Hepatic stellate cell (primary cell): ENCODE measurements around the gene COMP.
"Not testable (repeated sequence)": the region's sequence is repeated elsewhere in the genome, so short reads cannot be mapped to it uniquely, and the experiment has no call there.

Source experiments
- DNase-seq: peaks from one replicate; pipeline ENCODE4 v3.0.0; 2011; ENCODE audit warnings: low spot score

Gene COMP

GRCh38 chr19:18745931-18746330, 45.2 kb downstream of the COMP start:
- DNase-seq, result no peak

DNA sequence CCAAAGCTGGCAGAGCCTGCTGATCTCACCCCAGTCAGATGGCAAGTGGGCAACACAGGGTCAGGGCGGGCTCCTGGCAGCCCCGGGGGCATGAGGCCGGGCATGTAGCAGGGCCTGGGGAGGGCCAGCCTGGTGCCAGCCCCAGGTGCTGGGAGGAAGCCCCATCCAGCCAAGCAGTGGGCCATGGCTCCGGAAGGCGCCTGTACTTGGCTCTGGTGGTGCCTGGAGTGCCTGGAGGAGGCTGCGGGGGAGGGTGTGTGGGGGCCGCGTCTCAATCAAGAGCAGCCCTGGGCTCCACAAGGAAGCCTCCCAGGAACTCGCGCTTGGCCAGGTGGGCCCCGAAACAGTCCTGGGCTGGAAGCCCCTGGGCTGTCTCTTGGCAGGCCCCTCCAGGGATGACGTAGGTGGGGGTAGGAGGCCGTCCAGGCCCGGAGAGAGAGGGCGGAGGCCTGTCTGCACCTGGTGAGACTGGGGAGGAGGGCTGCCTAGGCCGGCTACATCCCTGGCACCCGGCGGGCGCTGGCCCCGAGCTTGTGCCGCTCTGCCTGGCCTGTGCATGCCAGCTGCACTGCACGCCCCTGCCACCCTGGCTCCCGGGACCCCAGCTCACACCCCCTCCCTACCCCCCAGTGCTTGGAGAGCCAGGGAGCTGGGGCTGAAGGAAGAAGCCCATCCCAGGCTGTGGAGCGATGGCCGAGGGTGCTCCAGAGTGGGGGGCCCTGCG, 45.9 kb downstream of the COMP start:
- no peak for DNase-seq

GRCh38 chr19:18743784-18744418, 47.2 kb downstream of the COMP start:
- DNase-seq, result no peak

DNA sequence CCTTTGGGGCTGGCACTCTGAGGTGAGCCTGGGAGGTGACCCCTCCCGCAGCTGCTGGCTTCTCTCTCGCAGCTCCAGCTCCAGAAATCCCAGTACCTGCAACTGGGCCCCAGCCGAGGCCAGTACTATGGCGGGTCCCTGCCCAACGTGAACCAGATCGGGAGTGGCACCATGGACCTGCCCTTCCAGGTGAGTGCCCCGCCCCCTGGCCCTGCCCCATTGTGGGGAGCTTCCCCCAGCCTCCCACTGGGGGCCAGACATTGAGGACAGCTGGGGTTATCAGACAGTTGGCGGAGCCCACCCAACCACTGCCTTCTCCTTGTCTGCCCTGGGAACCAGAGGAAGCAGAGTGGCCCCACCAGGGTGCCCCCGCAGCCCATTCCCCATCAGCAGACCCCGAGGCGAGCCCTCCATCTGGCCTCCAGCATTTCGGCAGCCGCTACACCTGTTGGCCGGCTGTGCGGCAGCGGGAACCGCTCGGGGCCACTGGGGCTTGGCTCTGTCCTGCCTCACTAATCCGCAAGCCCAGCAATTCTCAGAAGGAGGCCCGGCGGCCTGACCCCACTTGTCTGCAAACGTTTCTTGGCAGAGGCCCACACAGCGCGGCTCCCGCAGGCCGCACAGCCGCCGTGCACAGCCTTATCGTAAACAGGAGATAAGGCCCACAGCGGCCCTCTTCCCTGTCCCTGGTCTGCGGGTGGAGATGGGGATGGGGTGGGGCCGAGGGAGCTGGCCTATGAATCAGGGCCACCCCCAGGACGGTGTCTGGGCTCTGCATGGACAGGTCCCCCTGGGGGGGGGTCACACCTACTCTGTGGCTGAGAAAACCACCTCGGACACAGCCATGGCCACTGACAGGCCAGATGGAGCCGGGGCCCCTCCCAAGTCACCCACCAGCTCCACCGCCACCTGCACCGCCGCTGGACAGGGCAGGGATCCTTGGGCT, 48.0 kb downstream of the COMP start:
- DNase-seq, result no peak

- DNase-seq, result no peak
Observed at GRCh38 chr19:18742324-18742723, 48.8 kb downstream of the COMP start.

GRCh38 chr19:18741124-18742121, 49.7 kb downstream of the COMP start:
- no peak for DNase-seq

- DNase-seq, result no peak
Observed at GRCh38 chr19:18738961-18739690, 52.0 kb downstream of the COMP start.

DNA sequence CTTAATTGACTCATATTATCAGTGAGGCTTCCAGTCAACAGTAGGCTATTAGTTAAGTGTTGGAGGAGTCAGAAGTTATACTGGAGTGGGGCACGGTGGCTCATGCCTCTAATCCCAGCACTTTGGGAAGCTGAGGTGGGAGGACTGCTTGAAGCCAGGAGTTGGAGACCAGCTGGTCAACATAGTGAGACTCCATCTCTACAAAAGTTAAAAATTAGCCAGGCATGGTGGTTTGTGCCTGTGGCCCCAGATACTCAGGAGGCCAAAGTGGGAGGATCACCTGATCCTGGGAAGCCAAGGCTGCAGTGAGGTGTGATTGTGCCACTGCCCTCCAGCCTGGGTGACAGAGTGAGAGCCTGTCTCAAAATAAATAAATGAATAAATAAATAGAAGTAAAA, 53.2 kb downstream of the COMP start:
- DNase-seq, result no peak

GRCh38 chr19:18737337-18737953, 53.7 kb downstream of the COMP start:
- no peak for DNase-seq

- no peak for DNase-seq
Observed at GRCh38 chr19:18736415-18737336, 54.4 kb downstream of the COMP start.

DNA sequence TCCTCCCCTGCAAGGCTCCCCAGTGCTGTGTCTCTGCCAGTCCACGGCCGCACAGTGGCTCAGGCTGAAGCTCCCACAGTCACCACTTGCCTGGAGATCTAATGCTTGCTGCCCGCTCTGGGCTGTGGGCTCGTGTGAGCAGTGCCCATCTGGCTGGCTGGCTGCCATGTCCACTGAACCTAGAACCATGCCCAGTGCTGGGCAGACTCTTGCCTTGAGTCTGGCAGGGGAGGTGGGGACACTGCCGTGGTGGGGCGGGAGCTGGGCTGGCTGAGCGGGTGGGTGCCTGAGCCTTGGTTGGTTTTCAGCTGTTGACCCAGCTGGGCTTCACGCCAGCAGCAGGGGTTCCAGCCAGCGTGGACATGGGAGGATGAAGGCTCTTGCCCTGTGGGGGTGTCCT, 55.4 kb downstream of the COMP start:
- no peak for DNase-seq

- no peak for DNase-seq
Observed at GRCh38 chr19:18735324-18735723, 55.8 kb downstream of the COMP start.

GRCh38 chr19:18733762-18734332, 57.3 kb downstream of the COMP start:
- not testable (repeated sequence) for DNase-seq

- peak; percentile 89 for DNase-seq
Observed at GRCh38 chr19:18733196-18733647, 57.9 kb downstream of the COMP start.
